Spleen (tissue), 11 donors: Measurements from ENCODE around the gene STRA8. TPM values are rescaled to one million over a fixed set of nuclear protein-coding genes. Genes with fewer than 3 reads are reported as not detected.
A peak's percentile ranks its signal among the peaks of the same experiment; 100 is the strongest.

Experiments used
- DNase-seq: peaks from one replicate; pipeline ENCODE4 v3.0.0-alpha.2; 2020
- H3K27ac ChIP-seq, 8 donors: fragments of 200-600 bp; sonication (generic) in 7 of 8; 1 replicate in 4 of 8; 2 replicates in 4 of 8; pipeline versions ENCODE4 v1.5.0 to v1.8.0; 2016 to 2021; ENCODE audit warnings: inconsistent platforms in 4 of 8, mild to moderate bottlenecking in 4 of 8, moderate library complexity in 1 of 8
- H3K27me3 ChIP-seq, 7 donors: fragments of 200-600 bp; sonication (generic) in 6 of 7; replicated peaks in 1 of 7; 1 replicate in 4 of 7; 2 replicates in 3 of 7; pipeline versions ENCODE4 v1.5.0 to v1.8.0; 2016 to 2021; ENCODE audit warnings: inconsistent platforms in 3 of 7, mild to moderate bottlenecking in 1 of 7
- H3K36me3 ChIP-seq, 6 donors: fragments of 200-600 bp; sonication (generic) in 5 of 6; 1 replicate in 4 of 6; 2 replicates in 2 of 6; pipeline versions ENCODE4 v1.5.0 to v1.8.0; 2016 to 2021; ENCODE audit warnings: inconsistent platforms in 2 of 6
- H3K4me1 ChIP-seq, 6 donors: fragments of 200-600 bp; sonication (generic) in 5 of 6; 1 replicate in 3 of 6; 2 replicates in 3 of 6; pipeline versions ENCODE4 v1.5.0 to v1.8.0; 2016 to 2021; ENCODE audit warnings: inconsistent platforms in 3 of 6
- H3K4me3 ChIP-seq, 8 donors: fragments of 200-600 bp; sonication (generic) in 7 of 8; 1 replicate in 4 of 8; 2 replicates in 4 of 8; pipeline versions ENCODE4 v1.5.0 to v1.8.0; 2016 to 2021; ENCODE audit warnings: inconsistent platforms in 4 of 8, mild to moderate bottlenecking in 4 of 8, moderate library complexity in 2 of 8
- H3K9me3 ChIP-seq, 8 donors: fragments of 200-600 bp; sonication (generic) in 7 of 8; 1 replicate in 4 of 8; 2 replicates in 4 of 8; pipeline versions ENCODE4 v1.5.0 to v1.8.0; 2016 to 2021; ENCODE audit warnings: inconsistent platforms in 4 of 8
- POLR2A ChIP-seq, 3 donors: fragments of 450-650 bp; IDR thresholded peaks; one replicate each; pipeline ENCODE4 v1.5.1; 2017; ENCODE audit warnings: antibody characterized with exemption in 3 of 3, mild to moderate bottlenecking in 1 of 3
- POLR2AphosphoS5 ChIP-seq, 3 donors: sonication (generic); formaldehyde crosslinking; IDR thresholded peaks; one replicate each; pipeline ENCODE4 v1.5.1; 2017; ENCODE audit warnings: antibody characterized with exemption in 3 of 3
- WGBS, 5 donors: extraction: QIAGEN DNeasy Blood & Tissue Kit in 3 of 5; methylation state at CpG; one replicate each; pipeline versions ENCODE4 v1.1.5 to v1.1.7; 2013 to 2018; 5-methylcytosine and 5-hydroxymethylcytosine counted together
- intact Hi-C: fragments of 100-400 bp; cut with DNase I; formaldehyde crosslinking; loops from one replicate; pipeline ENCODE4 v1.15.0; 2023; ENCODE audit warnings: low total_unique reads
- polyA plus RNA-seq, 3 donors: library from polyadenylated mRNA; stranded (reverse); fragments of 200-250 nt; gene quantifications; one replicate each; pipeline ENCODE4 v1.2.1, GENCODE V29; 2013
- total RNA-seq, 7 donors: library from RNA; depleted of rRNA in 3 of 7; stranded (reverse); fragments of >200 nt in 3 of 7; fragmentation: NEBNext Ultra II Directional in 4 of 7; extraction: Animal tissue kit (Norgen Biotek cat#: 25700) in 4 of 7; gene quantifications; one replicate each; pipeline versions ENCODE4 v1.1.0 to v1.2.1, GENCODE V29; 2016 to 2021
- TF ChIP-seq, protein P1 (sequence below), 11 experiments: fragments of 200-600 bp in 7 of 11; fragments of 450-650 bp in 4 of 11; sonication (generic) in 4 of 11; IDR thresholded peaks in 8 of 11; conservative IDR thresholded peaks in 3 of 11; 1 replicate in 7 of 11; 2 replicates in 4 of 11; pipeline versions ENCODE4 v1.4.0 to v1.8.0; 2016 to 2021; ENCODE audit warnings: antibody characterized with exemption in 11 of 11, inconsistent platforms in 4 of 11, mild to moderate bottlenecking in 1 of 11
- donor health status: healthy with polysubstance abuse.
- donor health status: DM: no; HTN: no; CAD: no; lungs with moderate emphysema.
- donor health status: DM: no; HTN: no; CAD: no.
- donor health status: Bipolar disorder and iron deficiency.
- donor health status: healthy.
- donor health status: DM: no; HTN: no; CAD: no.
- donor health status: DM: yes; HTN: yes; CAD: no.

The STRA8 gene
- total and polyA plus RNA-seq, 10 donors, result not detected

DNA sequence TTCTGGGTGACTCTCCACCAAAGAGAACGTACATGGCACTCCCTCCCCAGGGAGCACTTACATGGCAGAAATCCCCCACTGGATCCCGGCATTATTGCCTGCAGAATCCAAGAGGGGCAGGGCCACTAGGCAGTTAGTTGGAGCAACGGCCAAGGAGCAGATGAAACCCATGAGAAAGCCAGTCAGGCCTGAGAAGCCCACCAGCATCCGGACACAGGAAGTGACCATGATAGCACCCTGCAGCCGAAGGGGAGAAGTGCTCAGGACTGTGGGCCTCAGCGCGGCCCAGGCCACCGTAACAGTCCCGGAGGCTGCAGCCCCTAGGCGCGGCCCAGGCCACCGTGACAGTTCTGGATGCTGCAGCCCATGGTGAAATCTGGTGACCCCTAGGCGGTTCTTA is 43.5 kb downstream of the STRA8 start:
- Histone ChIP-seq H3K9me3 (no peaks in the 10 kb centered on the region), H3K4me1 (peaks cover 0 to 14% (median 9%) of the 10 kb centered on the region in 6 donors), H3K27me3 (peaks cover 0 to 10% (median 0%) of the 10 kb centered on the region in 7 donors), H3K36me3 (no peaks in the 10 kb centered on the region), H3K27ac (no peak overlapping the region), H3K4me3 (no peak overlapping the region)
- intact Hi-C loops, result no loop called here
- DNase-seq, result no peak
- TF ChIP-seq, protein P1, sequence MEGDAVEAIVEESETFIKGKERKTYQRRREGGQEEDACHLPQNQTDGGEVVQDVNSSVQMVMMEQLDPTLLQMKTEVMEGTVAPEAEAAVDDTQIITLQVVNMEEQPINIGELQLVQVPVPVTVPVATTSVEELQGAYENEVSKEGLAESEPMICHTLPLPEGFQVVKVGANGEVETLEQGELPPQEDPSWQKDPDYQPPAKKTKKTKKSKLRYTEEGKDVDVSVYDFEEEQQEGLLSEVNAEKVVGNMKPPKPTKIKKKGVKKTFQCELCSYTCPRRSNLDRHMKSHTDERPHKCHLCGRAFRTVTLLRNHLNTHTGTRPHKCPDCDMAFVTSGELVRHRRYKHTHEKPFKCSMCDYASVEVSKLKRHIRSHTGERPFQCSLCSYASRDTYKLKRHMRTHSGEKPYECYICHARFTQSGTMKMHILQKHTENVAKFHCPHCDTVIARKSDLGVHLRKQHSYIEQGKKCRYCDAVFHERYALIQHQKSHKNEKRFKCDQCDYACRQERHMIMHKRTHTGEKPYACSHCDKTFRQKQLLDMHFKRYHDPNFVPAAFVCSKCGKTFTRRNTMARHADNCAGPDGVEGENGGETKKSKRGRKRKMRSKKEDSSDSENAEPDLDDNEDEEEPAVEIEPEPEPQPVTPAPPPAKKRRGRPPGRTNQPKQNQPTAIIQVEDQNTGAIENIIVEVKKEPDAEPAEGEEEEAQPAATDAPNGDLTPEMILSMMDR (IDR thresholded peaks at IDR 0.05 in 8 of 11, conservative IDR thresholded peaks at IDR 0.05 in 3 of 11), result no peak
- no peak for TF ChIP-seq POLR2A (IDR thresholded peaks at IDR 0.05)
- TF ChIP-seq POLR2AphosphoS5 (IDR thresholded peaks at IDR 0.05), result no peak
- WGBS, 5 donors, result 85 to 87% (median 86%) methylated on average over 13 of the region's 13 CpGs

DNA sequence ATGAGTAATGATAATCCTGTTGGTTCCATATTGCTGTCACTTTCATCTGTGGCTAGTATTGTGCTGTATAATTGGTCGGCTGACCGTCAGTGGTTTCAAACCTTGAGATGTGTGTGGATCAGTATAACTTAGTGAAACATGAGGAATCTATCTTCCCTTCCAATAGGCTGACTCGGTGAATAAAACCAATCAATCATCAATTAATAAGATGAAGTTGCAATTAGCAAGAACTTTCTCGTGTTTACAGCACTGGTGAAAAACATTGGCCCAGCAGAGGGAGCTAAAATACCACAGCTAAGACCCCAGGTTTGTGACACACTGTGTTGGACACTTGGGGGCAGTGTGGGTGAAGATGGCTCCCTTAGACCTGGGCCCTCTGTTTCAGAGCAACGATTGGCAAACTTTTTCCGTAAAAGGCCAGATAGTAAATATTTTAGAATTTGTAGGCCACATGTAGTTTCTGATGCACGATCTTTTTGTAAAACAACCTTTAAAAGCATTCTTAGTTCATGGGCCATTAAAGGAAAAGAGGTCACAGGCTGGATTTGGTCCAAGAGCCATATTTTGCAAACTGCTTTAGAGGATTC is 47.8 kb downstream of the STRA8 start:
- no peak overlapping the region for H3K27ac ChIP-seq
- no peaks in the 10 kb centered on the region for H3K9me3 ChIP-seq
- intact Hi-C loops, result loop anchor here (5.0 kb wide), 1 partner anchor 366 kb away; no protein-coding TSS in a partner anchor
- H3K4me1 ChIP-seq, result peaks cover 0 to 9% (median 9%) of the 10 kb centered on the region in 6 donors
- peaks cover 0 to 5% (median 0%) of the 10 kb centered on the region in 7 donors for H3K27me3 ChIP-seq
- TF ChIP-seq, protein P1 (IDR thresholded peaks at IDR 0.05 in 8 of 11, conservative IDR thresholded peaks at IDR 0.05 in 3 of 11), result peak; percentile 80 to 97 (median 88)
- no peak for TF ChIP-seq POLR2A (IDR thresholded peaks at IDR 0.05)
- DNase-seq, result no peak
- no peaks in the 10 kb centered on the region for H3K36me3 ChIP-seq
- H3K4me3 ChIP-seq, result no peak overlapping the region
- 4 to 9% (median 7%) methylated on average over 7 of the region's 7 CpGs for WGBS, 5 donors

DNA sequence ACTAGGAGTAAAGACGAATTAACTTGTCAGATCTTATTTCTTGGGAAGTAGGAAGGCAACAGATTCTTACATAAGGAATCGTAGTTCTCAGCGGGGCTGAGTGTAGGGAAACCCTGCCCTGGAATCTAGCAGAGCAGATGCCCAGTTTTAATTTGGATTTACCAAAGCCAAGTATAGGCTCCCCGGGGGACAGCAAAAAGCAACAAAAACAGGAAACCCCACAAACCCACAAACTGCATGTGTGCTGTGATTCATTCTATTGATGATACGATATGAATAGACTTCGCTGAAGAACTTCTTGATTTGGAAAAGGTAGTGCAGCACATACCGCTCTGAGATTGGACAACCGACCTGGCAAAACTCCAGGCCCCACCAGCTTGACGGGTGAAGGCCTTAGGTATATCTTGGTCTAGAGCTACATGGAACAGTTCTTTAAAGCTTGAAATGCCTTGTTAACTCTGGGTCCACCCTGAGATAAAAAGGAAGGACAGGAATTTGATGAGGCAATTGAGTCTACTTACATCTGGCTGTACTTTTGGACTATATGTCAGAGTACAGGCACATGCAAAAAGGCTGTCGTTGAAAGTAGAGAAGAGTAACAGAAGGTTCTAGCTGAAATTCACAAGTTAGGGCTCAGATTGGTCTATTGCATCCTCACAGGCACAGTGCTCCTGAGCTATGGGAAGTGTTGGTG is 49.1 kb downstream of the STRA8 start:
- peaks cover 0 to 9% (median 9%) of the 10 kb centered on the region in 6 donors for H3K4me1 ChIP-seq
- H3K4me3 ChIP-seq, result no peak overlapping the region
- TF ChIP-seq POLR2AphosphoS5 (IDR thresholded peaks at IDR 0.05) (no peak), POLR2A (IDR thresholded peaks at IDR 0.05) (no peak)
- TF ChIP-seq, protein P1 (IDR thresholded peaks at IDR 0.05 in 8 of 11, conservative IDR thresholded peaks at IDR 0.05 in 3 of 11), result no peak
- H3K27ac ChIP-seq, result no peak overlapping the region
- intact Hi-C loops, result loop anchor here (5.0 kb wide), 1 partner anchor 365 kb away; no protein-coding TSS in a partner anchor
- 78 to 81% (median 79%) methylated on average over 10 of the region's 10 CpGs for WGBS, 5 donors
- no peaks in the 10 kb centered on the region for H3K9me3 ChIP-seq
- H3K36me3 ChIP-seq, result no peaks in the 10 kb centered on the region
- DNase-seq, result no peak
- H3K27me3 ChIP-seq, result peaks cover 0 to 5% (median 0%) of the 10 kb centered on the region in 7 donors

DNA sequence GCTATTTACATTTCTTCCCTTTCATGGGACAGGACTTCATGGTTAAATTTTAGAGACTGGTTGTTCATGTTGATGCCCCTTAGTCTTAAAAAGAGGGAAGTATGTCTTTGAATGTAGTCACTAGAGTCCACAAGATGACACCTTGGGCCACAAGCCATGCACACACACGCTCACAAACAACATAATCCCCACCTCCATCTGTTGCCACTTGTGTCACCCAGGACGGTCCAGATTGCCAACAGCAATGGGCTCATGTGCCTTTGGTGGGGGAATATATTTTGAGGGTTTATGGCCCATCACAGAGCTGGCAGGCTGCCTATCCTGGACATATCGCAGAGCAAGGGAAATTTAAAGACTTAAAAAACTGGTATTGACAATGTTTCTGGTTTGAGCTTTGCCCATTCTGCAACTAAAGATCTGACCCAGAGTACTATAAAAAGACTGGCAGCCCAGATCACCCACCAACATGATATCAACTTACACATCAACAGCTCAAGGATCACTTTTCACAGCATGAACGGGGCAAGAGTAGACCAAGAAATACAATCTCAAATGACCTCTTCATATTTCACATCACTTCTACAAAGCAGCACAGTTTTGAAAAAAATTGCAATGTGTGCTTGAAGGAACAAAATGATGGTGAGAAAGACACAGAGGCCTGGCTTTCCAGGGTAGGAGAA is 50.5 kb downstream of the STRA8 start:
- peaks cover 0 to 5% (median 0%) of the 10 kb centered on the region in 7 donors for H3K27me3 ChIP-seq
- 88 to 95% (median 89%) methylated on average over 4 of the region's 4 CpGs for WGBS, 5 donors

More for the DNA sequence above, 50.5 kb downstream of the STRA8 start:
- intact Hi-C loops, result loop anchor here (5.0 kb wide), 1 partner anchor 363 kb away; no protein-coding TSS in a partner anchor
- DNase-seq, result no peak
- peaks cover 0 to 9% (median 9%) of the 10 kb centered on the region in 6 donors for H3K4me1 ChIP-seq
- no peaks in the 10 kb centered on the region for H3K9me3 ChIP-seq
- H3K4me3 ChIP-seq, result no peak overlapping the region
- no peaks in the 10 kb centered on the region for H3K36me3 ChIP-seq
- H3K27ac ChIP-seq, result no peak overlapping the region
- TF ChIP-seq POLR2A (IDR thresholded peaks at IDR 0.05) (no peak), POLR2AphosphoS5 (IDR thresholded peaks at IDR 0.05) (no peak)
- TF ChIP-seq, protein P1 (IDR thresholded peaks at IDR 0.05 in 8 of 11, conservative IDR thresholded peaks at IDR 0.05 in 3 of 11), result no peak
